Trophoblast cell (in vitro differentiated cells and primary cell): Measurements from ENCODE around the gene RBFOX1.

Experiments used
- DNase-seq, 2 donors: peaks; one replicate each; pipeline ENCODE4 v3.0.0-alpha.2; 2016
- H2AFZ ChIP-seq: 2 replicates; pipeline ENCODE4 v1.6.1; 2013; ENCODE audit warnings: low read length, moderate library complexity, mild to moderate bottlenecking; ENCODE audit not compliant: insufficient read depth, poor library complexity
- H2AK5ac ChIP-seq: 2 replicates; pipeline ENCODE4 v1.6.1; 2013; ENCODE audit warnings: mild to moderate bottlenecking, low read length
- H2BK120ac ChIP-seq: 2 replicates; pipeline ENCODE4 v1.6.1; 2013; ENCODE audit warnings: low read length, mild to moderate bottlenecking, moderate library complexity; ENCODE audit not compliant: insufficient read depth, poor library complexity
- H2BK12ac ChIP-seq: 2 replicates; pipeline ENCODE4 v1.6.1; 2013; ENCODE audit warnings: mild to moderate bottlenecking, low read length, moderate library complexity
- H2BK5ac ChIP-seq: 2 replicates; pipeline ENCODE4 v1.6.1; 2013; ENCODE audit warnings: low read length, low read depth, moderate library complexity, mild to moderate bottlenecking; ENCODE audit not compliant: poor library complexity
- H3K14ac ChIP-seq: 2 replicates; pipeline ENCODE4 v1.6.1; 2013; ENCODE audit warnings: mild to moderate bottlenecking, low read length
- H3K18ac ChIP-seq: 2 replicates; pipeline ENCODE4 v1.6.1; 2013; ENCODE audit warnings: mild to moderate bottlenecking, low read length
- H3K23ac ChIP-seq: 2 replicates; pipeline ENCODE4 v1.6.1; 2013; ENCODE audit warnings: low read length
- H3K27ac ChIP-seq: 2 replicates; pipeline ENCODE4 v1.5.1; 2013; ENCODE audit warnings: low read depth, mild to moderate bottlenecking, inconsistent platforms, low read length, moderate library complexity
- H3K27me3 ChIP-seq: 2 replicates; pipeline ENCODE4 v1.6.1; 2013; ENCODE audit warnings: inconsistent platforms, mild to moderate bottlenecking, low read length, moderate library complexity; ENCODE audit not compliant: insufficient read depth
- H3K36me3 ChIP-seq, 2 experiments: 1 replicate in 1 of 2; 2 replicates in 1 of 2; pipeline ENCODE4 v1.6.1; 2013; ENCODE audit warnings: low read length in 2 of 2, mild to moderate bottlenecking in 2 of 2, moderate library complexity in 1 of 2; ENCODE audit not compliant: insufficient read depth in 2 of 2, control insufficient read depth in 1 of 2
- H3K4ac ChIP-seq: 2 replicates; pipeline ENCODE4 v1.6.1; 2013; ENCODE audit warnings: low read depth, mild to moderate bottlenecking, low read length, moderate library complexity
- H3K4me1 ChIP-seq, 2 experiments: 1 replicate in 1 of 2; 2 replicates in 1 of 2; pipeline ENCODE4 v1.6.1; 2013; ENCODE audit warnings: low read length in 2 of 2, mild to moderate bottlenecking in 2 of 2, moderate library complexity in 1 of 2; ENCODE audit not compliant: insufficient read depth in 2 of 2, control insufficient read depth in 1 of 2
- H3K4me2 ChIP-seq: 2 replicates; pipeline ENCODE4 v1.6.1; 2013; ENCODE audit warnings: inconsistent platforms, mild to moderate bottlenecking, low read length, moderate library complexity
- H3K4me3 ChIP-seq: 2 replicates; pipeline ENCODE4 v1.5.1; 2013; ENCODE audit warnings: mild to moderate bottlenecking, low read depth, low read length, inconsistent platforms
- H3K79me1 ChIP-seq: one replicate; pipeline ENCODE4 v1.6.1; 2013; ENCODE audit warnings: low read length
- H3K79me2 ChIP-seq: 2 replicates; pipeline ENCODE4 v1.6.1; 2013; ENCODE audit warnings: low read length, mild to moderate bottlenecking; ENCODE audit not compliant: control insufficient read depth, insufficient read depth, poor library complexity
- H3K9ac ChIP-seq: 2 replicates; pipeline ENCODE4 v1.6.1; 2013; ENCODE audit warnings: mild to moderate bottlenecking, low read length
- H3K9me3 ChIP-seq: 2 replicates; pipeline ENCODE4 v1.6.1; 2013; ENCODE audit warnings: low read depth, mild to moderate bottlenecking, control low read depth, inconsistent platforms, low read length; ENCODE audit not compliant: insufficient read depth
- H4K12ac ChIP-seq: 2 replicates; pipeline ENCODE4 v1.6.1; 2013; ENCODE audit warnings: low read depth, mild to moderate bottlenecking, low read length, moderate library complexity
- H4K8ac ChIP-seq: 2 replicates; pipeline ENCODE4 v1.6.1; 2013; ENCODE audit warnings: low read depth, mild to moderate bottlenecking, low read length, moderate library complexity
- H4K91ac ChIP-seq: one replicate; pipeline ENCODE4 v1.6.1; 2013; ENCODE audit warnings: low read depth, mild to moderate bottlenecking, low read length, moderate library complexity
- WGBS: extraction: QIAGEN DNeasy Blood & Tissue Kit; methylation state at CpG from one replicate; pipeline ENCODE4 v1.1.7; 2013; ENCODE audit warnings: missing lambda C conversion rate; ENCODE audit not compliant: insufficient read length, insufficient coverage; ENCODE audit errors: extremely low coverage; 5-methylcytosine and 5-hydroxymethylcytosine counted together

Gene RBFOX1

GRCh38 chr16:7391694-7392093, 59.0 kb downstream of the RBFOX1 start:
- H3K79me2 ChIP-seq, result no peaks in the 10 kb centered on the region
- no peak overlapping the region for H2AK5ac ChIP-seq
- H2AFZ ChIP-seq, result no peak overlapping the region
- peaks cover 3% of the 10 kb centered on the region for H3K9me3 ChIP-seq
- no peaks in the 10 kb centered on the region for H3K79me1 ChIP-seq
- no peak overlapping the region for H4K91ac ChIP-seq
- no peak overlapping the region for H4K8ac ChIP-seq
- no CpG with 5 or more reads among the region's 5 CpGs for WGBS
- H3K27ac ChIP-seq, result no peak overlapping the region
- H3K14ac ChIP-seq, result no peak overlapping the region
- no peak overlapping the region for H2BK12ac ChIP-seq
- H3K27me3 ChIP-seq, result no peaks in the 10 kb centered on the region
- H2BK120ac ChIP-seq, result no peak overlapping the region
- no peak overlapping the region for H3K4ac ChIP-seq
- no peak overlapping the region for H3K4me2 ChIP-seq
- H3K4me3 ChIP-seq, result no peak overlapping the region
- H3K23ac ChIP-seq, result no peak overlapping the region
- H4K12ac ChIP-seq, result no peak overlapping the region
- no peak overlapping the region for H3K18ac ChIP-seq
- DNase-seq, result no peak
- no peak overlapping the region for H3K9ac ChIP-seq
- H3K4me1 ChIP-seq, result no peaks in the 10 kb centered on the region
- no peaks in the 10 kb centered on the region for H3K36me3 ChIP-seq
- no peak overlapping the region for H2BK5ac ChIP-seq

- Histone ChIP-seq H3K23ac (no peak overlapping the region), H4K8ac (no peak overlapping the region), H4K12ac (no peak overlapping the region), H2AK5ac (no peak overlapping the region), H2BK5ac (no peak overlapping the region), H3K4me1 (no peaks in the 10 kb centered on the region), H3K9me3 (peaks cover 3% of the 10 kb centered on the region), H3K4me2 (no peak overlapping the region), H4K91ac (no peak overlapping the region), H2AFZ (no peak overlapping the region), H3K18ac (no peak overlapping the region), H3K4ac (no peak overlapping the region), H3K36me3 (no peaks in the 10 kb centered on the region), H3K9ac (no peak overlapping the region), H3K27me3 (no peaks in the 10 kb centered on the region), H3K27ac (no peak overlapping the region), H2BK12ac (no peak overlapping the region), H3K79me2 (no peaks in the 10 kb centered on the region), H3K4me3 (no peak overlapping the region), H3K14ac (no peak overlapping the region), H2BK120ac (no peak overlapping the region), H3K79me1 (no peaks in the 10 kb centered on the region)
- DNase-seq, result no peak
- no CpG with 5 or more reads among the region's 1 CpG for WGBS
These were observed 59.6 kb downstream of the RBFOX1 start for GRCh38 chr16:7392206-7392605.

- Histone ChIP-seq H2BK12ac (no peak overlapping the region), H3K27me3 (no peaks in the 10 kb centered on the region), H3K79me1 (no peaks in the 10 kb centered on the region), H4K8ac (no peak overlapping the region), H3K4me2 (no peak overlapping the region), H3K9me3 (peaks cover 3% of the 10 kb centered on the region), H3K14ac (no peak overlapping the region), H3K18ac (no peak overlapping the region), H2AK5ac (no peak overlapping the region), H3K4me1 (no peaks in the 10 kb centered on the region), H4K91ac (no peak overlapping the region), H3K36me3 (no peaks in the 10 kb centered on the region), H3K4me3 (no peak overlapping the region), H2BK120ac (no peak overlapping the region), H3K23ac (no peak overlapping the region), H3K27ac (no peak overlapping the region), H3K4ac (no peak overlapping the region), H2BK5ac (no peak overlapping the region), H2AFZ (no peak overlapping the region), H4K12ac (no peak overlapping the region), H3K9ac (no peak overlapping the region), H3K79me2 (no peaks in the 10 kb centered on the region)
- WGBS, result no CpG with 5 or more reads among the region's 4 CpGs
- DNase-seq, result no peak
These were observed 61.0 kb downstream of the RBFOX1 start for GRCh38 chr16:7393680-7394079.

- Histone ChIP-seq H3K79me1 (no peaks in the 10 kb centered on the region), H3K9ac (no peak overlapping the region), H2AFZ (no peak overlapping the region), H2BK12ac (no peak overlapping the region), H2AK5ac (no peak overlapping the region), H2BK5ac (no peak overlapping the region), H3K4me3 (no peak overlapping the region), H3K23ac (no peak overlapping the region), H3K4ac (no peak overlapping the region), H3K36me3 (no peaks in the 10 kb centered on the region), H3K4me2 (no peak overlapping the region), H3K14ac (no peak overlapping the region), H3K18ac (no peak overlapping the region), H4K91ac (no peak overlapping the region), H3K9me3 (no peaks in the 10 kb centered on the region), H3K27ac (no peak overlapping the region), H3K27me3 (no peaks in the 10 kb centered on the region), H3K4me1 (no peaks in the 10 kb centered on the region), H4K12ac (no peak overlapping the region), H2BK120ac (no peak overlapping the region), H3K79me2 (no peaks in the 10 kb centered on the region), H4K8ac (no peak overlapping the region)
- WGBS, result no CpG with 5 or more reads among the region's 7 CpGs
- no peak for DNase-seq
These were observed 62.2 kb downstream of the RBFOX1 start for GRCh38 chr16:7394720-7395336.
